PC-9 (cell line): ENCODE results near the gene APC. TPM values are rescaled to one million over a fixed set of nuclear protein-coding genes. Genes with fewer than 3 reads are reported as not detected.
"Not testable (repeated sequence)": the region's sequence is repeated elsewhere in the genome, so short reads cannot be mapped to it uniquely, and the experiment has no call there.

ENCODE experiments used
- BruUV-seq: library from RNA; stranded (reverse); fragments of 400-500 nt; replicated peaks from 2 replicates; lab custom pipeline; 2021; lab: Mats Ljungman, UMichigan
- CTCF ChIA-PET: fragments of 300-600 bp; sonication (Branson Sonifier 250); formaldehyde crosslinking; loops from one replicate; lab custom pipeline; 2022; ENCODE audit warnings: antibody characterized with exemption; lab: Charles Lee
- POLR2A ChIA-PET: fragments of 300-600 bp; sonication (Branson Sonifier 250); formaldehyde crosslinking; loops from one replicate; lab custom pipeline; 2022; ENCODE audit warnings: antibody characterized with exemption; ENCODE audit not compliant: unreplicated experiment; lab: Charles Lee
- DNase-seq, 2 experiments: peaks; one replicate each; pipeline versions ENCODE4 v3.0.0 to v3.0.0-alpha.2; 2015 to 2022; ENCODE audit warnings: mixed read lengths in 1 of 2
- H2AFZ ChIP-seq: fragments of 200-600 bp; sonication (generic); 2 replicates; pipeline ENCODE4 v1.8.1; 2017; ENCODE audit warnings: antibody characterized with exemption
- H3F3A ChIP-seq: fragments of 200-600 bp; sonication (generic); 2 replicates; pipeline ENCODE4 v1.8.1; 2017; ENCODE audit warnings: antibody characterized with exemption, mild to moderate bottlenecking, low read depth; ENCODE audit not compliant: insufficient read depth
- H3K27ac ChIP-seq: fragments of 200-600 bp; sonication (generic); 2 replicates; pipeline ENCODE4 v1.6.1; 2016; ENCODE audit warnings: mixed run types
- H3K27me3 ChIP-seq: fragments of 200-600 bp; sonication (generic); 2 replicates; pipeline ENCODE4 v1.6.1; 2016; ENCODE audit warnings: low read depth, mixed run types; ENCODE audit not compliant: insufficient read depth
- H3K36me3 ChIP-seq: fragments of 200-600 bp; sonication (generic); 2 replicates; pipeline ENCODE4 v1.6.1; 2016; ENCODE audit warnings: low read depth, mixed run types
- H3K4me1 ChIP-seq: fragments of 200-600 bp; sonication (generic); replicated peaks from 2 replicates; pipeline ENCODE4 v1.6.1; 2016; ENCODE audit warnings: mixed run types; ENCODE audit not compliant: insufficient read depth
- H3K4me2 ChIP-seq: fragments of 200-600 bp; sonication (generic); 2 replicates; pipeline ENCODE4 v1.6.1; 2017; ENCODE audit warnings: mixed run types
- H3K4me3 ChIP-seq: fragments of 200-600 bp; sonication (generic); 2 replicates; pipeline ENCODE4 v1.6.1; 2016; ENCODE audit warnings: mixed run types
- H3K79me2 ChIP-seq: fragments of 200-600 bp; sonication (generic); 2 replicates; pipeline ENCODE4 v1.6.1; 2017; ENCODE audit warnings: low read depth, mixed run types
- H3K9me2 ChIP-seq: fragments of 200-600 bp; sonication (generic); 2 replicates; pipeline ENCODE4 v1.8.1; 2017; ENCODE audit warnings: mild to moderate bottlenecking; ENCODE audit not compliant: insufficient read depth
- H3K9me3 ChIP-seq: fragments of 200-600 bp; sonication (generic); 2 replicates; pipeline ENCODE4 v1.8.1; 2016; ENCODE audit warnings: low read depth; ENCODE audit not compliant: insufficient read depth
- H4K20me1 ChIP-seq: fragments of 200-600 bp; sonication (generic); 2 replicates; pipeline ENCODE4 v1.8.1; 2017; ENCODE audit not compliant: insufficient read depth
- EZH2 ChIP-seq: fragments of 200-600 bp; sonication (generic); IDR thresholded peaks from 2 replicates; pipeline ENCODE4 v1.8.0; 2017; ENCODE audit warnings: antibody characterized with exemption, low read depth
- intact Hi-C: fragments of 100-400 bp; cut with micrococcal nuclease; formaldehyde crosslinking; loops from one replicate; pipeline ENCODE4 v1.10.0; 2022; ENCODE audit not compliant: unreplicated experiment
- total RNA-seq: library from RNA; stranded (reverse); gene quantifications from 2 replicates; pipeline ENCODE4 v1.2.3, GENCODE V29; 2021
- TF ChIP-seq, protein P1 (sequence below): fragments of 200-600 bp; sonication (generic); conservative IDR thresholded peaks from 2 replicates; pipeline ENCODE4 v1.6.1; 2017; ENCODE audit warnings: mixed run types, antibody characterized with exemption, mild to moderate bottlenecking, moderate library complexity

The APC gene
- total RNA-seq, 1 experiment from 2014 or later: 23.5 TPM

GRCh38 chr5:112886975-112887374 is 149.3 kb downstream of the APC start:
- DNase-seq: no peak
- H3K4me3 ChIP-seq: no peak overlapping the region
- intact Hi-C loops: no loop called here
- H2AFZ ChIP-seq: no peak overlapping the region
- H3K36me3 ChIP-seq: peaks cover 14% of the 10 kb centered on the region; the same call in 1 of the 2 replicates
- BruUV-seq: no TSS peak
- no peaks in the 10 kb centered on the region for H3K4me1 ChIP-seq
- TF ChIP-seq, protein P1, sequence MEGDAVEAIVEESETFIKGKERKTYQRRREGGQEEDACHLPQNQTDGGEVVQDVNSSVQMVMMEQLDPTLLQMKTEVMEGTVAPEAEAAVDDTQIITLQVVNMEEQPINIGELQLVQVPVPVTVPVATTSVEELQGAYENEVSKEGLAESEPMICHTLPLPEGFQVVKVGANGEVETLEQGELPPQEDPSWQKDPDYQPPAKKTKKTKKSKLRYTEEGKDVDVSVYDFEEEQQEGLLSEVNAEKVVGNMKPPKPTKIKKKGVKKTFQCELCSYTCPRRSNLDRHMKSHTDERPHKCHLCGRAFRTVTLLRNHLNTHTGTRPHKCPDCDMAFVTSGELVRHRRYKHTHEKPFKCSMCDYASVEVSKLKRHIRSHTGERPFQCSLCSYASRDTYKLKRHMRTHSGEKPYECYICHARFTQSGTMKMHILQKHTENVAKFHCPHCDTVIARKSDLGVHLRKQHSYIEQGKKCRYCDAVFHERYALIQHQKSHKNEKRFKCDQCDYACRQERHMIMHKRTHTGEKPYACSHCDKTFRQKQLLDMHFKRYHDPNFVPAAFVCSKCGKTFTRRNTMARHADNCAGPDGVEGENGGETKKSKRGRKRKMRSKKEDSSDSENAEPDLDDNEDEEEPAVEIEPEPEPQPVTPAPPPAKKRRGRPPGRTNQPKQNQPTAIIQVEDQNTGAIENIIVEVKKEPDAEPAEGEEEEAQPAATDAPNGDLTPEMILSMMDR: no peak
- TF ChIP-seq EZH2: no peak
- H4K20me1 ChIP-seq: no peaks in the 10 kb centered on the region
- H3F3A ChIP-seq: no peaks in the 10 kb centered on the region
- H3K9me2 ChIP-seq: no peaks in the 10 kb centered on the region
- H3K4me2 ChIP-seq: no peak overlapping the region
- ChIA-PET POLR2A (no interaction called here), CTCF (no interaction called here)
- H3K79me2 ChIP-seq: no peaks in the 10 kb centered on the region
- no peaks in the 10 kb centered on the region for H3K27me3 ChIP-seq
- H3K27ac ChIP-seq: no peak overlapping the region
- no peaks in the 10 kb centered on the region for H3K9me3 ChIP-seq

- intact Hi-C loops, H3K4me3 ChIP-seq, H3K36me3 ChIP-seq, DNase-seq, H3K27me3 ChIP-seq, BruUV-seq, H3K4me1 ChIP-seq, CTCF ChIA-PET, H4K20me1 ChIP-seq, H2AFZ ChIP-seq, H3K27ac ChIP-seq, H3F3A ChIP-seq, H3K79me2 ChIP-seq, H3K9me3 ChIP-seq, H3K9me2 ChIP-seq, POLR2A ChIA-PET, H3K4me2 ChIP-seq: not testable (repeated sequence)
Observed at GRCh38 chr5:112892066-112892465, 154.4 kb downstream of the APC start.

- Histone ChIP-seq H3K79me2 (no peaks in the 10 kb centered on the region), H3K9me2 (no peaks in the 10 kb centered on the region), H3K27me3 (no peaks in the 10 kb centered on the region), H3K4me3 (no peak overlapping the region), H3K27ac (no peak overlapping the region), H2AFZ (no peak overlapping the region), H3K4me1 (no peaks in the 10 kb centered on the region), H4K20me1 (no peaks in the 10 kb centered on the region), H3K36me3 (no peaks in the 10 kb centered on the region), H3K4me2 (no peak overlapping the region), H3K9me3 (no peaks in the 10 kb centered on the region), H3F3A (no peaks in the 10 kb centered on the region)
- no TSS peak for BruUV-seq
- intact Hi-C loops: no loop called here
- no peak for TF ChIP-seq EZH2
- TF ChIP-seq, protein P1: no peak
- ChIA-PET CTCF (no interaction called here), POLR2A (no interaction called here)
- no peak for DNase-seq
Observed at GRCh38 chr5:112892776-112893175, 155.1 kb downstream of the APC start.

GRCh38 chr5:112895682-112896081 is 158.0 kb downstream of the APC start:
- no peak overlapping the region for H3K4me3 ChIP-seq
- H3K9me3 ChIP-seq: no peaks in the 10 kb centered on the region
- H2AFZ ChIP-seq: no peak overlapping the region
- BruUV-seq: no TSS peak
- TF ChIP-seq, protein P1: no peak
- no peak for TF ChIP-seq EZH2
- H3K4me2 ChIP-seq: no peak overlapping the region
- H3K79me2 ChIP-seq: no peaks in the 10 kb centered on the region
- no peaks in the 10 kb centered on the region for H3K27me3 ChIP-seq
- H3K4me1 ChIP-seq: no peaks in the 10 kb centered on the region
- H3K36me3 ChIP-seq: no peaks in the 10 kb centered on the region
- no peak for DNase-seq
- H4K20me1 ChIP-seq: no peaks in the 10 kb centered on the region; the same call in 1 of the 2 replicates
- CTCF ChIA-PET: no interaction called here
- intact Hi-C loops: no loop called here
- H3F3A ChIP-seq: peaks cover 4% of the 10 kb centered on the region; the same call in 1 of the 2 replicates
- H3K9me2 ChIP-seq: no peaks in the 10 kb centered on the region
- H3K27ac ChIP-seq: no peak overlapping the region
- POLR2A ChIA-PET: no interaction called here
